HG03108 (cell line): Measurements from ENCODE around the gene VPS39.

Source experiments
- ATAC-seq: cut with Tn5 transposase; IDR thresholded peaks from one replicate; pipeline ENCODE4 v1.9.1; 2021; ENCODE audit warnings: moderate library complexity; ENCODE audit not compliant: unreplicated experiment

The VPS39 gene

GRCh38 chr15:42131826-42132806, 76.0 kb downstream of the VPS39 start:
- ATAC-seq = no peak

GRCh38 chr15:42131006-42131405, 77.1 kb downstream of the VPS39 start:
- no peak for ATAC-seq

- ATAC-seq = no peak
These were observed 77.7 kb downstream of the VPS39 start for GRCh38 chr15:42130246-42130986.

- ATAC-seq = no peak
These were observed 78.7 kb downstream of the VPS39 start for GRCh38 chr15:42129364-42129763.

GRCh38 chr15:42128476-42128875, 79.6 kb downstream of the VPS39 start:
- ATAC-seq = no peak

GRCh38 chr15:42123546-42123945, 84.6 kb downstream of the VPS39 start:
- no peak for ATAC-seq

GRCh38 chr15:42121682-42122081, 86.4 kb downstream of the VPS39 start:
- no peak for ATAC-seq

- no peak for ATAC-seq
These were observed 87.1 kb downstream of the VPS39 start for GRCh38 chr15:42121021-42121420.

- ATAC-seq = no peak
These were observed 87.8 kb downstream of the VPS39 start for GRCh38 chr15:42120285-42120684.

- ATAC-seq = no peak
These were observed 88.7 kb downstream of the VPS39 start for GRCh38 chr15:42119446-42119760.

- ATAC-seq = no peak
These were observed 89.3 kb downstream of the VPS39 start for GRCh38 chr15:42118650-42119445.

- no peak for ATAC-seq
These were observed 96.2 kb downstream of the VPS39 start for GRCh38 chr15:42111924-42112323.

- ATAC-seq = no peak
These were observed 97.7 kb downstream of the VPS39 start for GRCh38 chr15:42110367-42110766.

- no peak for ATAC-seq
These were observed 99.3 kb downstream of the VPS39 start for GRCh38 chr15:42108806-42109205.
